UCSD-AML1 (cell line): ENCODE measurements around the gene CRACR2B.

Experiments used
- DNase-seq: peaks from one replicate; lab custom pipeline; 2025; ENCODE audit not compliant: unreplicated experiment; lab: John Stamatoyannopoulos, UW

Gene CRACR2B

GRCh38 chr11:837189-837989 lies 9.7 kb downstream of the CRACR2B start:
- peak; percentile 28 for DNase-seq

GRCh38 chr11:837990-838307 lies 10.2 kb downstream of the CRACR2B start:
- DNase-seq, result no peak

GRCh38 chr11:838441-839279 lies 10.9 kb downstream of the CRACR2B start:
- peak; percentile 23 for DNase-seq

GRCh38 chr11:839280-839623 lies 11.5 kb downstream of the CRACR2B start:
- DNase-seq, result no peak

GRCh38 chr11:839875-840617 lies 12.3 kb downstream of the CRACR2B start:
- no peak for DNase-seq

GRCh38 chr11:841981-842369 lies 14.3 kb downstream of the CRACR2B start:
- no peak for DNase-seq

- DNase-seq, result peak; percentile 89
These were observed 14.8 kb downstream of the CRACR2B start, which contains the start of the genes POLR2L and TSPAN4 for GRCh38 chr11:842370-843002. Gene POLR2L (minus strand): TSS chr11:842529. CDS start chr11:842508, 21 bp downstream. Gene TSPAN4 (plus strand): TSS chr11:842852. CDS start chr11:850305, 7,453 bp downstream.

- DNase-seq, result no peak
These were observed 15.5 kb downstream of the CRACR2B start for GRCh38 chr11:843086-843734.

GRCh38 chr11:843818-844692 lies 16.3 kb downstream of the CRACR2B start:
- DNase-seq, result peak; percentile 82

- DNase-seq, result peak; percentile 76
These were observed 17.2 kb downstream of the CRACR2B start for GRCh38 chr11:844693-845644.

- no peak for DNase-seq
These were observed 18.3 kb downstream of the CRACR2B start for GRCh38 chr11:845872-846495.

- no peak for DNase-seq
These were observed 18.9 kb downstream of the CRACR2B start for GRCh38 chr11:846496-847098.

GRCh38 chr11:847876-848275 lies 20.2 kb downstream of the CRACR2B start:
- DNase-seq, result no peak

GRCh38 chr11:848380-848931 lies 20.7 kb downstream of the CRACR2B start:
- DNase-seq, result peak; percentile 29

GRCh38 chr11:849104-849824 lies 21.5 kb downstream of the CRACR2B start:
- no peak for DNase-seq

GRCh38 chr11:849951-850774 lies 22.4 kb downstream of the CRACR2B start:
- DNase-seq, result no peak
